ENCODE data around the gene ZDHHC13.

The ZDHHC13 gene

GRCh38 chr11:19162951-19163505, 46.1 kb downstream of the ZDHHC13 start:
- TF ChIP-seq SIN3A (IDR thresholded peaks at IDR 0.05; ENCODE audit: borderline replicate concordance, insufficient read depth, low read length): no peak
- TF ChIP-seq REST (IDR thresholded peaks at IDR 0.05; ENCODE audit: insufficient read depth in 1 of 2, low read depth in 2 of 2, low read length in 2 of 2): no peak
- no peak for TF ChIP-seq POLR2AphosphoS5 (IDR thresholded peaks at IDR 0.05; ENCODE audit: low read depth, low read length)
- TF ChIP-seq TAF1 (IDR thresholded peaks at IDR 0.05; ENCODE audit: borderline replicate concordance, insufficient read depth, low read length): no peak
- no peak for TF ChIP-seq FOXP2 (optimal IDR thresholded peaks at IDR 0.05; ENCODE audit: borderline replicate concordance, extremely low read depth, extremely low read length, insufficient read depth)

DNA sequence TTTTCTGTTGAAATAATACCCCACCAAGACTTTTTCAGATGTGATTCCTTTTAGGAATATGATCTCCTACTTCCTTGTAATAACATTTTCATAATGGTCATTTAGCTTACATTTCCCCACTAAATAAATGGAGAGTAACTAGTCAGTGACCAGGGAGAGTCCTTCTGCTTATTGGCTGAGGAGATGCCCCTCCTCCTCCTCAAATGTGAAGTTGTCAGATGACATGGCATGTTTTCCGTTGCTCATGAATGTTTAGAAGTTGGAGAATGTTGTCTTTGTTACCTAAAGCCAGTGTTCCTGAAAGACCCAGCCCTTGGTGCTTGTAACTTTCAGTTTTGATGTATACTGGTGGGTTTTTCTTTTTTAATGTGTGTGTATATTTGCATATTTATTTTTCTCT, 46.6 kb downstream of the ZDHHC13 start:
- TF ChIP-seq SIN3A (IDR thresholded peaks at IDR 0.05; ENCODE audit: borderline replicate concordance, insufficient read depth, low read length): no peak

- no peak for TF ChIP-seq SIN3A (IDR thresholded peaks at IDR 0.05; ENCODE audit: borderline replicate concordance, insufficient read depth, low read length)
- no peak for TF ChIP-seq FOXP2 (optimal IDR thresholded peaks at IDR 0.05; ENCODE audit: borderline replicate concordance, extremely low read depth, extremely low read length, insufficient read depth)
- TF ChIP-seq POLR2AphosphoS5 (IDR thresholded peaks at IDR 0.05; ENCODE audit: low read depth, low read length): no peak
- no peak for TF ChIP-seq REST (IDR thresholded peaks at IDR 0.05; ENCODE audit: insufficient read depth in 1 of 2, low read depth in 2 of 2, low read length in 2 of 2)
- TF ChIP-seq TAF1 (IDR thresholded peaks at IDR 0.05; ENCODE audit: borderline replicate concordance, insufficient read depth, low read length): no peak
Measured at GRCh38 chr11:19164230-19164855, 47.4 kb downstream of the ZDHHC13 start.

DNA sequence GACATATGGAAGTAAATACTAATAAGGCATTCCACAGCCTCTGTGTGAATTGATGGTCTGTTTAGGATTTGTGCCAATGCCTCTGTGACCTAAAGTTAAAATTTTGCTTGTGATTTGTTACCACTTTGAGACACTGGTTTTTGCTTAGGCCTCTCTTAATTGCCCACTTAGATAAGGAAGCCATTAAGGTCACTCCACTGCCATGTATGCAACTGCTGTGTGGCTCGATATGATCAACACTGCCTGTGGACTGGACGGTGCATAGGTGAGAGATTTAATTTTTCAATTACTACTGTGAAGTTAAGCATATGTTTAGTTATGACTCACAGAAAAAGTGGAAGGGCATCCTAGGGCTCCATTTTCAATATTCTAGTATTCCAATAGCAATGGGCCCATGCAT, 47.9 kb downstream of the ZDHHC13 start:
- TF ChIP-seq TAF1 (IDR thresholded peaks at IDR 0.05; ENCODE audit: borderline replicate concordance, insufficient read depth, low read length) (no peak), POLR2AphosphoS5 (IDR thresholded peaks at IDR 0.05; ENCODE audit: low read depth, low read length) (no peak), REST (IDR thresholded peaks at IDR 0.05; ENCODE audit: insufficient read depth in 1 of 2, low read depth in 2 of 2, low read length in 2 of 2) (no peak), FOXP2 (optimal IDR thresholded peaks at IDR 0.05; ENCODE audit: borderline replicate concordance, extremely low read depth, extremely low read length, insufficient read depth) (no peak), SIN3A (IDR thresholded peaks at IDR 0.05; ENCODE audit: borderline replicate concordance, insufficient read depth, low read length) (no peak)

DNA sequence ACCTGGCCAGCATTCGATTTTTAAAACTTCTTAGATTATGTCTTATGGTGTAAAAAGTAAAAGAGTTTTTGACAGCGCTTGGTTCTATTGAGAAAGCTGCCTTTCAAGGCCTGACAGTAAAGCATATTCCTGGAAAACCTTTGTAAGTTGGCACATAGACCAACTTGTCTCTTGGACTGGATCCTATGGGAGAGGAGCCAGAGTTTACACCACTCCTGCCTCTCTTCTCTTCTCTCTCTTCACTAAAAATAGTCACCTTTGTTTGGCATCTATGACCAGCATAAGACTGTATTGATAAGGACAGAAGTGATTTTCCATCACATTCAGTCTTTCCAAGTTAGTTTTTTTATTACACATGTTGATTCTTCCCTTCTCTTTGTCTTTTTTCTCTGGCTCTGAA, 51.1 kb downstream of the ZDHHC13 start:
- TF ChIP-seq SIN3A (IDR thresholded peaks at IDR 0.05; ENCODE audit: borderline replicate concordance, insufficient read depth, low read length) (no peak), POLR2AphosphoS5 (IDR thresholded peaks at IDR 0.05; ENCODE audit: low read depth, low read length) (no peak), REST (IDR thresholded peaks at IDR 0.05; ENCODE audit: insufficient read depth in 1 of 2, low read depth in 2 of 2, low read length in 2 of 2) (no peak), FOXP2 (optimal IDR thresholded peaks at IDR 0.05; ENCODE audit: borderline replicate concordance, extremely low read depth, extremely low read length, insufficient read depth) (no peak), TAF1 (IDR thresholded peaks at IDR 0.05; ENCODE audit: borderline replicate concordance, insufficient read depth, low read length) (no peak)

All from PFSK-1 (cell line).